ENCODE data around the gene KIRREL1. TPM values are rescaled to one million over a fixed set of nuclear protein-coding genes. Genes with fewer than 3 reads are reported as not detected.
A peak's percentile ranks its signal among the peaks of the same experiment; 100 is the strongest.

Gene KIRREL1
- total RNA-seq, 1 experiment from 2014 or later = 30.7 TPM

DNA sequence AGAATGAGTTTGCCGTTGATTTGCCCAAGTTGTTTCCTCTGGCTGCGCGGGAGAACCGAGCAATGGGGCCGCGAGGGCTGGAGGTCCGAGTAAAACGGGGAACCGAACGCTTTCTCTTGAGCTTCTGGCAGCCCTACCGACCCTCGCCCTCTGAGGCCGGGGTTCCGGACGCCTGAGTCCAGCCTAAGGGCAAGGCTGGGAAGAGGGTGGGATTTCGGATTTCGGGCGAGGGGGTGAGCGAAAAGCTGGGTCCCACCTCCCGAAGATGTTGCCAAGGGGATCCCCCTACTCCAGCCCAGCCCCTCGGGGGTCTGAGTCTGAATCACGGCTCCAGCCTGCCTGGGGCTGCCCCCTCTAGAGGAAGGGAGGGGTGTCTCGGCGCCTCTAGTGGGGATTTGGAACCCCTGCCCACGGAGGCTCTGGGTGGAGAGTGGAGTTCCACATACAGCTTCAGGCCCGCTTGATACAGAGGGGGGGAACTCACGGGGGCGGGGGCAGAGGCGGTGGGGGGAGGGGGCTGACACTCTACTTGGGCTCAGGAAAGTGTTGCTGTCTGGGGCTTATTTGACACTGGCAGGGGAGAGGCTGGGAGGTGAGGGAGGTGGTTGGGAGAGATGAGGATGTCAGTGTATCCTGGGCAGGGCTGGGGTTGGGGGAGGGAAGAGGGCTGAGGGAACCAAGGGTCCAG lies 617 bp downstream of the KIRREL1 start:
- peaks cover 43% of the 10 kb centered on the region for H3K79me2 ChIP-seq (ENCODE audit: low read depth)
- peaks cover 16% of the 10 kb centered on the region; the same call in 1 of the 2 replicates for H3K27me3 ChIP-seq (ENCODE audit: insufficient read depth, low read depth)
- no peak for DNase-seq
- no peak for TF ChIP-seq EZH2 (IDR thresholded peaks at IDR 0.05; ENCODE audit: low read depth)
- TF ChIP-seq, protein P1, sequence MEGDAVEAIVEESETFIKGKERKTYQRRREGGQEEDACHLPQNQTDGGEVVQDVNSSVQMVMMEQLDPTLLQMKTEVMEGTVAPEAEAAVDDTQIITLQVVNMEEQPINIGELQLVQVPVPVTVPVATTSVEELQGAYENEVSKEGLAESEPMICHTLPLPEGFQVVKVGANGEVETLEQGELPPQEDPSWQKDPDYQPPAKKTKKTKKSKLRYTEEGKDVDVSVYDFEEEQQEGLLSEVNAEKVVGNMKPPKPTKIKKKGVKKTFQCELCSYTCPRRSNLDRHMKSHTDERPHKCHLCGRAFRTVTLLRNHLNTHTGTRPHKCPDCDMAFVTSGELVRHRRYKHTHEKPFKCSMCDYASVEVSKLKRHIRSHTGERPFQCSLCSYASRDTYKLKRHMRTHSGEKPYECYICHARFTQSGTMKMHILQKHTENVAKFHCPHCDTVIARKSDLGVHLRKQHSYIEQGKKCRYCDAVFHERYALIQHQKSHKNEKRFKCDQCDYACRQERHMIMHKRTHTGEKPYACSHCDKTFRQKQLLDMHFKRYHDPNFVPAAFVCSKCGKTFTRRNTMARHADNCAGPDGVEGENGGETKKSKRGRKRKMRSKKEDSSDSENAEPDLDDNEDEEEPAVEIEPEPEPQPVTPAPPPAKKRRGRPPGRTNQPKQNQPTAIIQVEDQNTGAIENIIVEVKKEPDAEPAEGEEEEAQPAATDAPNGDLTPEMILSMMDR (conservative IDR thresholded peaks at IDR 0.05) = no peak
- no peaks in the 10 kb centered on the region for H3K4me1 ChIP-seq (replicated peaks; ENCODE audit: insufficient read depth)
- H3K9me3 ChIP-seq (ENCODE audit: insufficient read depth, low read depth) = no peaks in the 10 kb centered on the region
- peaks cover 10% of the 10 kb centered on the region; the same call in 1 of the 2 replicates for H3F3A ChIP-seq (ENCODE audit: insufficient read depth, low read depth)
- H3K27ac ChIP-seq = no peak overlapping the region
- no peaks in the 10 kb centered on the region for H3K9me2 ChIP-seq (ENCODE audit: insufficient read depth)
- CTCF ChIA-PET = interaction anchor here (1.0 to 2.6 kb wide), 2 partner anchors 25 to 40 kb away, joined by 3 to 16 read pairs; no protein-coding TSS in a partner anchor
- H3K4me3 ChIP-seq = peak overlapping the region; percentile 97
- H2AFZ ChIP-seq = peak overlapping the region; percentile 96
- H3K4me2 ChIP-seq = peak overlapping the region; percentile 95
- no peaks in the 10 kb centered on the region for H3K36me3 ChIP-seq (ENCODE audit: low read depth)
- BruUV-seq (replicated peaks) = no TSS peak
- H4K20me1 ChIP-seq (ENCODE audit: insufficient read depth) = no peaks in the 10 kb centered on the region
- POLR2A ChIA-PET (ENCODE audit: unreplicated experiment) = no interaction called here
- intact Hi-C loops (cut with micrococcal nuclease; ENCODE audit: unreplicated experiment) = no loop called here

DNA sequence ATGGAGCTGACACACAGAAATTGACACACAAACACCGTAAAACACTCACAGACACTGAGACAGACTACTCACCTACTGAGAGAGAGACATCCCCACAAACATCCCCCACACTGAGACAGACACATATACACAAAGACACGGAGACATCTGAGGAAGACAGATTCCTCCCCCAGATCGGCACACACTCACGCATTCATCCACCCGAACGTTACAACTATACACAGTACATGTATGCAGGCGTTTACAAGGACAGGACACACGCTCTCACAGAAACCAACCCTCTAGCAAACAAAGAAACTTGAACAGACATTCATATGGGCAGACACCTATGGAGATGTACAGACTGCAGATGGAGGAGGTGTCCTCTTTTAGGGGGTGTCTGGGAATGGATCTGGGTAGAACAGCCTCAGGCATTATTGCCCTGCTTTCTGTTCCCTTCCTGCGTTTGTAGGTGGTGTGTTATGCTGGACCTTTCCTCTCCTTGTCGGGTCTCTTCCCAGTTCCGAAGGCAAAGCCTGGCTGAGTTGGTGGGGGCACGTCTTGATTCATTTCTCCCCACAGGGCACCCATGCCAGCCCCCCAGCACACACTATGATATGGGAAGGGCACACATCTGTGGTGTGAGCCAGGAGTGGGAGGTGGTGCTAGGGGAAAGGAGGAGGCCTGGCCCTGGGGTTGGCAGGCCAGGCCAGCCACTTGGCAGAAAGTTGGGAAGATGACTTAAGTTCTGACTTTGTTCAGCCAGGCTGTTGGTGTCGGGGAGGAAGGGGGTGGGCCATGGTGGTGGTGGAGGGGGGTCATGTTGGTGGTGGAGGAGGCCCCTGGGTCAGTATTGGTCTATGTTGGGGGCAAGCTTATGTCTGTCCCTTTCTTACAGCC lies 1.5 kb downstream of the KIRREL1 start:
- H3F3A ChIP-seq (ENCODE audit: insufficient read depth, low read depth) = peaks cover 10% of the 10 kb centered on the region; the same call in 1 of the 2 replicates
- TF ChIP-seq, protein P1 (conservative IDR thresholded peaks at IDR 0.05) = no peak
- TF ChIP-seq EZH2 (IDR thresholded peaks at IDR 0.05; ENCODE audit: low read depth) = no peak
- H3K36me3 ChIP-seq (ENCODE audit: low read depth) = no peaks in the 10 kb centered on the region
- H3K79me2 ChIP-seq (ENCODE audit: low read depth) = peaks cover 47% of the 10 kb centered on the region
- no peaks in the 10 kb centered on the region for H3K9me3 ChIP-seq (ENCODE audit: insufficient read depth, low read depth)
- peak overlapping the region; percentile 97; the same call in 1 of the 2 replicates for H3K4me3 ChIP-seq
- DNase-seq = no peak
- H3K4me1 ChIP-seq (replicated peaks; ENCODE audit: insufficient read depth) = no peaks in the 10 kb centered on the region
- H2AFZ ChIP-seq = no peak overlapping the region
- H3K9me2 ChIP-seq (ENCODE audit: insufficient read depth) = no peaks in the 10 kb centered on the region
- H3K4me2 ChIP-seq = peak overlapping the region; percentile 95
- intact Hi-C loops (cut with micrococcal nuclease; ENCODE audit: unreplicated experiment) = no loop called here
- TSS peak; percentile 40 for BruUV-seq (replicated peaks)
- peaks cover 7% of the 10 kb centered on the region; the same call in 1 of the 2 replicates for H3K27me3 ChIP-seq (ENCODE audit: insufficient read depth, low read depth)
- CTCF ChIA-PET = interaction anchor here (0.7 to 1.0 kb wide), 2 partner anchors 17 to 24 kb away, joined by 3 to 10 read pairs; no protein-coding TSS in a partner anchor
- H4K20me1 ChIP-seq (ENCODE audit: insufficient read depth) = no peaks in the 10 kb centered on the region
- POLR2A ChIA-PET (ENCODE audit: unreplicated experiment) = no interaction called here
- no peak overlapping the region for H3K27ac ChIP-seq

DNA sequence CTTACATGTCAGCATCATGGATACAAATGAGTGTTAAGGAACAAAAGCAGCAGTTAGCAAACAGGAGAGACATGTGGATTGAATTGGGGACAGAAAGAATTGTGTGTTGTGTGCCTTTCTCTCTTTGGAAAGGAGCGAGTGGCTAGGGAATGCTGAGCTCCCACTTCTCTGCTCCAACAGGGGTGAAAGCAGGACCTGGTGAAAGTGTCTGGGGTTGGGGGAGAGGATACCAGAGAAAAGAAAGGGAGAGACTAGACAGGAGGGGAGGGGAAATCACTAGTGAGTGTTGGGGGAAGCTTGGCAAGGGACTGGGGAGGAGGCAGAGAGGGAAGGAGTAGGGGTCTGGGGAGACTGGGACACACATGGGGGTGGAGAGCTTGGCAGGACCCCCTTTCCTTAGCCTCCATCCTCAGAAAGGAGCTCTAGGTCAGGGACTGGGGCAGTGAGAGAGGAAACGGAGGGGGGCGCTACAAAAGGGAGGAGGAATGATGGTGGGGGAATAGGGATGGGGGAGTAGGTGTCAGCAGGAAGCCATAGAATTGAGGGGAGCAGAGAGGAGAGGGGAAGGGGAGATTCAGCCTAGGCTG lies 2.2 kb downstream of the KIRREL1 start:
- no peak overlapping the region for H2AFZ ChIP-seq
- no peaks in the 10 kb centered on the region for H3K9me2 ChIP-seq (ENCODE audit: insufficient read depth)
- no peak overlapping the region for H3K27ac ChIP-seq
- no peaks in the 10 kb centered on the region for H4K20me1 ChIP-seq (ENCODE audit: insufficient read depth)
- BruUV-seq (replicated peaks) = no TSS peak
- no peaks in the 10 kb centered on the region for H3K4me1 ChIP-seq (replicated peaks; ENCODE audit: insufficient read depth)
- H3K4me2 ChIP-seq = peak overlapping the region; percentile 95; the same call in 1 of the 2 replicates
- H3K79me2 ChIP-seq (ENCODE audit: low read depth) = peaks cover 47% of the 10 kb centered on the region
- no peaks in the 10 kb centered on the region for H3K36me3 ChIP-seq (ENCODE audit: low read depth)
- H3F3A ChIP-seq (ENCODE audit: insufficient read depth, low read depth) = peaks cover 10% of the 10 kb centered on the region; the same call in 1 of the 2 replicates
- DNase-seq = no peak
- CTCF ChIA-PET = interaction anchor here (0.7 kb wide), 1 partner anchor 17 kb away, joined by 10 read pairs; no protein-coding TSS in a partner anchor
- intact Hi-C loops (cut with micrococcal nuclease; ENCODE audit: unreplicated experiment) = no loop called here
- H3K9me3 ChIP-seq (ENCODE audit: insufficient read depth, low read depth) = no peaks in the 10 kb centered on the region
- no peak for TF ChIP-seq EZH2 (IDR thresholded peaks at IDR 0.05; ENCODE audit: low read depth)
- TF ChIP-seq, protein P1 (conservative IDR thresholded peaks at IDR 0.05) = no peak
- no peak overlapping the region for H3K4me3 ChIP-seq
- POLR2A ChIA-PET (ENCODE audit: unreplicated experiment) = no interaction called here
- peaks cover 3% of the 10 kb centered on the region; the same call in 1 of the 2 replicates for H3K27me3 ChIP-seq (ENCODE audit: insufficient read depth, low read depth)

All from PC-9 (cell line).